Ishikawa (cell line): ENCODE measurements around the gene ZNF143.
A peak's percentile ranks its signal among the peaks of the same experiment; 100 is the strongest.

Source experiments
- CEBPB ChIP-seq: IDR thresholded peaks from 2 replicates; pipeline ENCODE4 v1.6.1; 2012
- CREB1 ChIP-seq: IDR thresholded peaks from 2 replicates; pipeline ENCODE4 v1.6.1; 2012; ENCODE audit warnings: low read depth
- EGR1 ChIP-seq: IDR thresholded peaks from 2 replicates; pipeline ENCODE4 v1.6.1; 2012
- EP300 ChIP-seq: IDR thresholded peaks from 2 replicates; pipeline ENCODE4 v1.6.1; 2012; ENCODE audit warnings: borderline replicate concordance
- FOXM1 ChIP-seq: IDR thresholded peaks from 2 replicates; pipeline ENCODE4 v1.6.1; 2012; ENCODE audit warnings: low read depth, borderline replicate concordance
- MAX ChIP-seq: IDR thresholded peaks from 2 replicates; pipeline ENCODE4 v1.6.1; 2012
- NFIC ChIP-seq: IDR thresholded peaks from 2 replicates; pipeline ENCODE4 v1.6.1; 2012
- RAD21 ChIP-seq: IDR thresholded peaks from 2 replicates; pipeline ENCODE4 v1.6.1; 2012; ENCODE audit warnings: low read depth
- REST ChIP-seq: IDR thresholded peaks from 2 replicates; pipeline ENCODE4 v1.6.1; 2012; ENCODE audit warnings: low read depth, mild to moderate bottlenecking
- TAF1 ChIP-seq: IDR thresholded peaks from 2 replicates; pipeline ENCODE4 v1.6.1; 2012; ENCODE audit warnings: low read depth, mild to moderate bottlenecking
- TCF12 ChIP-seq: IDR thresholded peaks from 2 replicates; pipeline ENCODE4 v1.6.1; 2012; ENCODE audit warnings: low read depth
- TEAD4 ChIP-seq: IDR thresholded peaks from 2 replicates; pipeline ENCODE4 v1.6.1; 2012
- USF1 ChIP-seq: IDR thresholded peaks from 2 replicates; pipeline ENCODE4 v1.6.1; 2012
- YY1 ChIP-seq: IDR thresholded peaks from 2 replicates; pipeline ENCODE4 v1.6.1; 2012; ENCODE audit warnings: low read depth
- ZBTB7A ChIP-seq: IDR thresholded peaks from 2 replicates; pipeline ENCODE4 v1.6.1; 2012; ENCODE audit warnings: low read depth

Gene ZNF143

GRCh38 chr11:9528136-9528501, 67.3 kb downstream of the ZNF143 start:
- TF ChIP-seq TEAD4 (no peak), FOXM1 (no peak), RAD21 (no peak), NFIC (no peak), EGR1 (no peak), TAF1 (no peak), EP300 (no peak), ZBTB7A (no peak), USF1 (no peak), CEBPB (no peak), REST (no peak), TCF12 (no peak), CREB1 (no peak), MAX (no peak)

GRCh38 chr11:9528573-9529333, 67.9 kb downstream of the ZNF143 start:
- TF ChIP-seq NFIC = no peak
- no peak for TF ChIP-seq TCF12
- TF ChIP-seq REST = no peak
- TF ChIP-seq ZBTB7A = no peak
- TF ChIP-seq RAD21 = no peak
- no peak for TF ChIP-seq CREB1
- no peak for TF ChIP-seq EP300
- no peak for TF ChIP-seq TAF1
- no peak for TF ChIP-seq FOXM1
- no peak for TF ChIP-seq MAX
- TF ChIP-seq TEAD4 = no peak

- peak; percentile 45; the same call in 1 of the 2 replicates for TF ChIP-seq TCF12
- no peak for TF ChIP-seq RAD21
- no peak for TF ChIP-seq FOXM1
- TF ChIP-seq ZBTB7A = peak; percentile 50; the same call in 1 of the 2 replicates
- no peak for TF ChIP-seq REST
- no peak for TF ChIP-seq MAX
- TF ChIP-seq YY1 = no peak
- no peak for TF ChIP-seq TAF1
- no peak for TF ChIP-seq CEBPB
- TF ChIP-seq TEAD4 = peak; percentile 43; the same call in 1 of the 2 replicates
- TF ChIP-seq USF1 = no peak
- no peak for TF ChIP-seq CREB1
- peak; percentile 90 for TF ChIP-seq NFIC
- no peak for TF ChIP-seq EP300
- TF ChIP-seq EGR1 = no peak
These were observed 68.5 kb downstream of the ZNF143 start for GRCh38 chr11:9529334-9529650.
